Progenitor cell of endocrine pancreas (in vitro differentiated cells): Measurements from ENCODE around the gene MARVELD1. TPM values are rescaled to one million over a fixed set of nuclear protein-coding genes. Genes with fewer than 3 reads are reported as not detected.

Source experiments
- DNase-seq: peaks from one replicate; pipeline ENCODE4 v3.0.0; 2021; ENCODE audit warnings: low spot score; ENCODE audit not compliant: unreplicated experiment
- H3K27ac Mint-ChIP-seq: 2 replicates; pipeline ENCODE4 v1.8.0; 2021; ENCODE audit warnings: mild to moderate bottlenecking, moderate library complexity, mixed read lengths
- H3K27me3 Mint-ChIP-seq: 2 replicates; pipeline ENCODE4 v1.8.0; 2021; ENCODE audit warnings: mixed read lengths
- H3K36me3 Mint-ChIP-seq: 2 replicates; pipeline ENCODE4 v1.8.0; 2022; ENCODE audit warnings: mixed read lengths; ENCODE audit not compliant: insufficient read depth
- H3K4me1 Mint-ChIP-seq: 2 replicates; pipeline ENCODE4 v1.8.0; 2021; ENCODE audit warnings: low read depth, mixed read lengths
- H3K4me3 Mint-ChIP-seq: 2 replicates; pipeline ENCODE4 v1.8.0; 2021; ENCODE audit warnings: low read depth, mild to moderate bottlenecking, moderate library complexity, mixed read lengths
- H3K9me3 Mint-ChIP-seq: 2 replicates; pipeline ENCODE4 v1.8.0; 2021; ENCODE audit warnings: low read depth, mixed read lengths
- total RNA-seq: library from RNA; stranded (reverse); gene quantifications from 2 replicates; pipeline ENCODE4 v1.2.1, GENCODE V29; 2021
- TF ChIP-seq, protein P1 (sequence below): fragments of 200-600 bp; sonication (generic); IDR thresholded peaks from one replicate; pipeline ENCODE4 v1.5.0; 2021; ENCODE audit warnings: antibody characterized with exemption, mild to moderate bottlenecking; ENCODE audit not compliant: unreplicated experiment

MARVELD1 gene
- total RNA-seq, 1 donor from 2014 or later = 14.3 TPM

DNA sequence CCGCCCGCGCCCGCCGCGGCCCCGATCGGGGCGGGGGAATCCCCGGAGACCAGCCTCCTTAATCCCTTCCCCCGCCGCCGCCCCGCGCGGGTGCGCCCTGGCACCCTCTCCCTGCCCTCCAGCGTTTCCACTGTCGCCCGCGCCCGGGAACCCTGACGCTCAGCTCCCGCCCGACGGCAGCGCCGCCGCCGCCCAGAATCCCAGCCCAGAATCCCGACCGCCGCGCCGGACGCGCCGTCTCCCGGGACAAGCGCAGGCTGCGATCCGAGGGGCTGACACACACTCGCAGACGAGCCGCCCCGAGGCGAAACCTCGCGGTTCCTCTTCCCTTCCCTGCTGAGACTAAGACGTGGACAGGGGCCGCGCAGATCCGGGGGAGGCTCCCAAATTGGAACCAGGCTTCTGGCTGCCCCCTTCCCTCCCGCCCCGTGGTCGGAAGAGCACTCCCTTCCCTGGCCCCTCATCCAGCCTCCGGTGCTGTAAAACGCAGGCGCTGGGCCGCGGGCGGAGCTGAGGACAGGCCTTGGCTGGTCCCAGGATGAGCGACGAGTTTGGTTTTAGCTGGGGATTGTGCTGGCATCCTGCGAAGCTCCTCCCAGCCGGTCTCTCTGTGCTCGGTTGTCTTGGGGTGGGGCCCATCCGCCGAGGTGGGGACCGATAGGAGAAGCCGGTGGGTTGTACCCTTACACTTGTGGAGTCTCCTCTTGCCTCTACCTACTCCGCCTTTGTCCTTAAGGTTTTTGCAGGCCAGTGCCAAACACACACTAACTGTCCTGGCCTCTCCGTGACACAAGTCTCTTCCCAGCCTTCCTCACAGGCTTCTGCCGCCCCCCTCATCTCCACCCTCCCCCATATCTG lies 1.1 kb downstream of the MARVELD1 start:
- no peak overlapping the region for H3K27ac Mint-ChIP-seq
- H3K36me3 Mint-ChIP-seq = peaks cover 1% of the 10 kb centered on the region
- peaks cover 11% of the 10 kb centered on the region for H3K4me1 Mint-ChIP-seq
- TF ChIP-seq, protein P1, sequence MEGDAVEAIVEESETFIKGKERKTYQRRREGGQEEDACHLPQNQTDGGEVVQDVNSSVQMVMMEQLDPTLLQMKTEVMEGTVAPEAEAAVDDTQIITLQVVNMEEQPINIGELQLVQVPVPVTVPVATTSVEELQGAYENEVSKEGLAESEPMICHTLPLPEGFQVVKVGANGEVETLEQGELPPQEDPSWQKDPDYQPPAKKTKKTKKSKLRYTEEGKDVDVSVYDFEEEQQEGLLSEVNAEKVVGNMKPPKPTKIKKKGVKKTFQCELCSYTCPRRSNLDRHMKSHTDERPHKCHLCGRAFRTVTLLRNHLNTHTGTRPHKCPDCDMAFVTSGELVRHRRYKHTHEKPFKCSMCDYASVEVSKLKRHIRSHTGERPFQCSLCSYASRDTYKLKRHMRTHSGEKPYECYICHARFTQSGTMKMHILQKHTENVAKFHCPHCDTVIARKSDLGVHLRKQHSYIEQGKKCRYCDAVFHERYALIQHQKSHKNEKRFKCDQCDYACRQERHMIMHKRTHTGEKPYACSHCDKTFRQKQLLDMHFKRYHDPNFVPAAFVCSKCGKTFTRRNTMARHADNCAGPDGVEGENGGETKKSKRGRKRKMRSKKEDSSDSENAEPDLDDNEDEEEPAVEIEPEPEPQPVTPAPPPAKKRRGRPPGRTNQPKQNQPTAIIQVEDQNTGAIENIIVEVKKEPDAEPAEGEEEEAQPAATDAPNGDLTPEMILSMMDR = no peak
- peak overlapping the region; percentile 94 for H3K4me3 Mint-ChIP-seq
- DNase-seq = peak; percentile 25
- H3K9me3 Mint-ChIP-seq = no peaks in the 10 kb centered on the region
- peaks cover 36% of the 10 kb centered on the region for H3K27me3 Mint-ChIP-seq

DNA sequence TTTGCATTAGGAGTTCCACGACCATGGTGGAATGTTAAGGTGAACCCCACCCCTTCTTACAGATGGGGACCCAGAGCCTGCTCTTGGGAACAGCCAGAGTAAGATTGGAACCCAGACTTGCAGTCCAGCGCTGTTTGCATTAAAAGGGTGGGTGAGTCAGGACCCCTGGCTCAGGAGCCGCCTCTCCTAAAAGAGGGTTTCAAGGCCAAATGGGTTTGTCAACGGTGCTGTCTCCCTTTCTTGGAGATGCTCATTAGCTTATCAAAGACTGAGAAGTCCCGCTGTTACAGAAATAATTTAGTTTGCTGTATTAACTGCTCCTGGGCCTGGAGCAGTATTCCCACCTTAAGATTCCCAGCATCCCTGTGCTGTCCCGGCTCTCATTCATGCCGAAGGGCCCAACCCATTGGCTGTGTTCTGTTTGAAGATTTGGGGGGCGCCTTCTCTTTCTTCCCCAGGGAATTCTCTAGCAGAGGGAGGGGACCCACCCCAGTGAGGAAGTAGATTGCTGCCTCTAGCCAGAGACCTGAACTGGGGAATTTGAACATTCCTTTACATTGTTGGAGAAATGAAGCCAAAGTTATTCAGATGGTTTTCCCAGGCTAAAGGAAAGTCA lies 1.8 kb downstream of the MARVELD1 start:
- Mint-ChIP-seq H3K27me3 (peaks cover 34% of the 10 kb centered on the region), H3K4me3 (peak overlapping the region; percentile 94), H3K4me1 (peaks cover 11% of the 10 kb centered on the region), H3K36me3 (peaks cover 1% of the 10 kb centered on the region), H3K9me3 (no peaks in the 10 kb centered on the region), H3K27ac (no peak overlapping the region)
- TF ChIP-seq, protein P1 = no peak
- no peak for DNase-seq

DNA sequence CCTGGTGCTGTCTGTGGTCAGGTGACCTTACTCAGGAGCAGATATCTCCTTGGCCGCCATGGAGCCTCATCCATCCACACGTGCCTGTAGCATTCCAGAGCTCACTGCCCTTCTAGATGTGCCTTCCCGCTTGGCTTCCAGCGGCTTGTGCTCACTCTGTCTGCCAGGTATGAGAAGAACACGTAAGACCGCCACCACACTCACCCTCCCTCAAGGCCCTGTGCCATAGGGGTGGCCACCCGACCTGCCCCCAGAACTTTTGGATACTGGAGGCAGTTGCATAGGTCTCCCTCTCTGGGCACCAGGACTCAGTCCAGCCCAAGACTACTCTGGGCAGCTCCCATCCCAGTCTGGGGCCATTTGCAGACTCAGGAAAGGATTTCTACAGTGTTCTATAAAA lies 4.1 kb downstream of the MARVELD1 start:
- Mint-ChIP-seq H3K27ac (no peak overlapping the region), H3K9me3 (no peaks in the 10 kb centered on the region), H3K27me3 (peaks cover 26% of the 10 kb centered on the region), H3K4me1 (peaks cover 11% of the 10 kb centered on the region), H3K4me3 (no peak overlapping the region), H3K36me3 (peaks cover 2% of the 10 kb centered on the region)
- TF ChIP-seq, protein P1 = no peak
- no peak for DNase-seq

DNA sequence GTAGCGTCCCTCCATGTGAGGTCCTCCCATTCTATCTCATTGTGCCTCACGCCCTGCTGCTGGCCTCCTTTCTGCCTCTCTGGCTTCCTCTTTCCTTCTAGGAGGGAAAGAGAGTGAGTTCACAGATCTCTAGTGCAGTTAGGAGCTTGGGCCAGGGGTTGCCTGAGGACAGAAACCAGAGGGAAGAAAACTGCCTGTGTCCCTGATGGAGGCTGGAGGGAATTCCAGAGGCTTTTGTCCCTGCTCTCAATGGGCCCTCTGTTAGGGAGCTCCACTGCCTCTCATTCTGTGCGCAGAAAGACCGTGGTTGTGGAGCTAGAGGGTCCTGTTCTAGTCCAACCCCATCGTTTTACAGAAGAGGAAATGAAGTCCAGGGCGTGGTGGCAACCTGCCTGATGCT lies 4.6 kb downstream of the MARVELD1 start:
- no peak overlapping the region for H3K4me3 Mint-ChIP-seq
- H3K4me1 Mint-ChIP-seq = peaks cover 8% of the 10 kb centered on the region
- H3K27ac Mint-ChIP-seq = peak overlapping the region; percentile 67
- peaks cover 2% of the 10 kb centered on the region for H3K36me3 Mint-ChIP-seq
- H3K27me3 Mint-ChIP-seq = peaks cover 21% of the 10 kb centered on the region
- TF ChIP-seq, protein P1 = no peak
- no peak for DNase-seq
- no peaks in the 10 kb centered on the region for H3K9me3 Mint-ChIP-seq

DNA sequence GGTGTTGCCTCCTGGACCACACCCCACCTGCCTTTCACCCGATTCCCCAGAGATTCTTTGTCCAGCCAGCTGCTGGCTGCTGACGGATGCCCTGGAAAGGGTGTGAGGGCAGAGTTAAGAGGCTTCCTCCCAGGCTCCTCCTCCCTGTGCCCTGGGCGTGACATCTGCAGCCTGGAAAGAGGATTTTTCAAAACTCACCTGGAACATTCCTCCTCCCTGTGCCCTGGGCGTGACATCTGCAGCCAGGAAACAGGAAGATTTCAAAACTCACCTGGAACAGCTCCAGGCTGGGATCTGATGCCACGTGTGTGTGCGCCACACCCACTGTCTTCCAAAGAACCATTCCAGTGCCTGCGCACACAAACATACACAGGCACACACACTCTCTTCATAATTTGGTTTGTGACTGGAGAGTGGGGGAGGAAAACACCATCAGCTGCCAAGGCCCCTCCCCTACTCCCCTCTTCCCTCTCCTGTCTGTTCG lies 5.2 kb downstream of the MARVELD1 start:
- peaks cover 8% of the 10 kb centered on the region for H3K4me1 Mint-ChIP-seq
- no peak overlapping the region for H3K4me3 Mint-ChIP-seq
- TF ChIP-seq, protein P1 = no peak
- H3K36me3 Mint-ChIP-seq = peaks cover 2% of the 10 kb centered on the region
- no peak for DNase-seq
- peaks cover 21% of the 10 kb centered on the region for H3K27me3 Mint-ChIP-seq
- no peak overlapping the region for H3K27ac Mint-ChIP-seq
- H3K9me3 Mint-ChIP-seq = no peaks in the 10 kb centered on the region
